Activated T-helper 1 cell treated with anti-CD3 and anti-CD28 coated beads, Interleukin-12 subunit alpha, Interleukin-12 subunit beta, Interleukin-2, Interleukin-4 antibody, amounts not matched to agents 30 ng/mL and 10 ng/mL and 1 ng/mL, durations not matched to agents 14 hours and 24 hours and 36 hours (primary cell): ENCODE data around the gene RYR2. TPM values are rescaled to one million over a fixed set of nuclear protein-coding genes. Genes with fewer than 3 reads are reported as not detected.

Experiments
- DNase-seq: peaks from one replicate; pipeline ENCODE4 v3.0.0; 2021; ENCODE audit warnings: low spot score
- H3K27ac Mint-ChIP-seq: one replicate; pipeline ENCODE4 v1.8.0; 2021; ENCODE audit warnings: mild to moderate bottlenecking, mixed read lengths
- H3K27me3 Mint-ChIP-seq: one replicate; pipeline ENCODE4 v1.8.0; 2022; ENCODE audit warnings: mild to moderate bottlenecking, moderate library complexity, mixed read lengths; ENCODE audit not compliant: insufficient read depth
- H3K36me3 Mint-ChIP-seq: one replicate; pipeline ENCODE4 v1.8.0; 2021; ENCODE audit warnings: low read depth, mixed read lengths
- H3K4me1 Mint-ChIP-seq: one replicate; pipeline ENCODE4 v1.8.0; 2021; ENCODE audit warnings: low read depth, mixed read lengths
- H3K4me3 Mint-ChIP-seq: one replicate; pipeline ENCODE4 v1.8.0; 2021; ENCODE audit warnings: mild to moderate bottlenecking, moderate library complexity, mixed read lengths
- H3K9me3 Mint-ChIP-seq: one replicate; pipeline ENCODE4 v1.8.0; 2021; ENCODE audit warnings: mixed read lengths
- intact Hi-C: fragments of 100-400 bp; cut with micrococcal nuclease; formaldehyde crosslinking; loops from one replicate; pipeline ENCODE4 v1.15.1; 2024
- total RNA-seq: library from RNA; stranded (reverse); gene quantifications from 2 replicates; pipeline ENCODE4 v1.2.3, GENCODE V29; 2022

The RYR2 gene
- total RNA-seq, 1 donor from 2014 or later = not detected

GRCh38 chr1:237650809-237651208, 608.8 kb downstream of the RYR2 start:
- no peaks in the 10 kb centered on the region for H3K4me1 Mint-ChIP-seq
- intact Hi-C loops = no loop called here

GRCh38 chr1:237655778-237656177, 613.8 kb downstream of the RYR2 start:
- no peak overlapping the region for H3K4me3 Mint-ChIP-seq

More at GRCh38 chr1:237650809-237651208, 608.8 kb downstream of the RYR2 start:
- Mint-ChIP-seq H3K9me3 (no peaks in the 10 kb centered on the region), H3K36me3 (no peaks in the 10 kb centered on the region), H3K27ac (no peak overlapping the region), H3K27me3 (no peaks in the 10 kb centered on the region), H3K4me3 (no peak overlapping the region)
- DNase-seq = no peak

GRCh38 chr1:237664348-237664747, 622.4 kb downstream of the RYR2 start:
- Mint-ChIP-seq H3K4me3 (no peak overlapping the region), H3K9me3 (no peaks in the 10 kb centered on the region), H3K27me3 (no peaks in the 10 kb centered on the region), H3K27ac (no peak overlapping the region), H3K4me1 (no peaks in the 10 kb centered on the region), H3K36me3 (no peaks in the 10 kb centered on the region)
- intact Hi-C loops = no loop called here
- no peak for DNase-seq

More at GRCh38 chr1:237655778-237656177, 613.8 kb downstream of the RYR2 start:
- intact Hi-C loops = no loop called here
- Mint-ChIP-seq H3K4me1 (no peaks in the 10 kb centered on the region), H3K27ac (no peak overlapping the region), H3K9me3 (no peaks in the 10 kb centered on the region), H3K36me3 (no peaks in the 10 kb centered on the region), H3K27me3 (no peaks in the 10 kb centered on the region)
- DNase-seq = no peak

GRCh38 chr1:237670302-237670701, 628.3 kb downstream of the RYR2 start:
- Mint-ChIP-seq H3K4me1 (no peaks in the 10 kb centered on the region), H3K27ac (no peak overlapping the region), H3K4me3 (no peak overlapping the region), H3K27me3 (no peaks in the 10 kb centered on the region), H3K36me3 (no peaks in the 10 kb centered on the region), H3K9me3 (no peaks in the 10 kb centered on the region)
- DNase-seq = no peak
- intact Hi-C loops = no loop called here

GRCh38 chr1:237671262-237671661, 629.3 kb downstream of the RYR2 start:
- no peak for DNase-seq
- intact Hi-C loops = no loop called here
- Mint-ChIP-seq H3K36me3 (no peaks in the 10 kb centered on the region), H3K27ac (no peak overlapping the region), H3K27me3 (no peaks in the 10 kb centered on the region), H3K4me1 (no peaks in the 10 kb centered on the region), H3K9me3 (no peaks in the 10 kb centered on the region), H3K4me3 (no peak overlapping the region)

GRCh38 chr1:237671935-237672334, 630.0 kb downstream of the RYR2 start:
- Mint-ChIP-seq H3K9me3 (no peaks in the 10 kb centered on the region), H3K36me3 (no peaks in the 10 kb centered on the region), H3K4me3 (no peak overlapping the region), H3K4me1 (no peaks in the 10 kb centered on the region), H3K27me3 (no peaks in the 10 kb centered on the region), H3K27ac (no peak overlapping the region)
- intact Hi-C loops = no loop called here
- no peak for DNase-seq

GRCh38 chr1:237672748-237673147, 630.8 kb downstream of the RYR2 start:
- H3K36me3 Mint-ChIP-seq = no peaks in the 10 kb centered on the region
- DNase-seq = no peak
- H3K27ac Mint-ChIP-seq = no peak overlapping the region
- no peaks in the 10 kb centered on the region for H3K9me3 Mint-ChIP-seq
- intact Hi-C loops = no loop called here
- no peak overlapping the region for H3K4me3 Mint-ChIP-seq
- H3K27me3 Mint-ChIP-seq = no peaks in the 10 kb centered on the region
- H3K4me1 Mint-ChIP-seq = no peaks in the 10 kb centered on the region

GRCh38 chr1:237673631-237674030, 631.6 kb downstream of the RYR2 start:
- H3K4me3 Mint-ChIP-seq = no peak overlapping the region
- H3K4me1 Mint-ChIP-seq = no peaks in the 10 kb centered on the region
- no peaks in the 10 kb centered on the region for H3K27me3 Mint-ChIP-seq
- H3K9me3 Mint-ChIP-seq = no peaks in the 10 kb centered on the region
- no peak for DNase-seq
- intact Hi-C loops = no loop called here
- no peaks in the 10 kb centered on the region for H3K36me3 Mint-ChIP-seq
- no peak overlapping the region for H3K27ac Mint-ChIP-seq

- Mint-ChIP-seq H3K4me1 (no peaks in the 10 kb centered on the region), H3K27ac (no peak overlapping the region), H3K27me3 (no peaks in the 10 kb centered on the region), H3K9me3 (no peaks in the 10 kb centered on the region), H3K4me3 (no peak overlapping the region), H3K36me3 (no peaks in the 10 kb centered on the region)
- no peak for DNase-seq
- intact Hi-C loops = no loop called here
Measured at GRCh38 chr1:237677979-237678378, 636.0 kb downstream of the RYR2 start.

- H3K4me1 Mint-ChIP-seq = no peaks in the 10 kb centered on the region
- no peak for DNase-seq
- intact Hi-C loops = no loop called here
- H3K27ac Mint-ChIP-seq = no peak overlapping the region
- H3K4me3 Mint-ChIP-seq = no peak overlapping the region
- H3K36me3 Mint-ChIP-seq = no peaks in the 10 kb centered on the region
- H3K27me3 Mint-ChIP-seq = no peaks in the 10 kb centered on the region
- H3K9me3 Mint-ChIP-seq = no peaks in the 10 kb centered on the region
Measured at GRCh38 chr1:237679687-237680086, 637.7 kb downstream of the RYR2 start.

- H3K27me3 Mint-ChIP-seq = no peaks in the 10 kb centered on the region
- H3K27ac Mint-ChIP-seq = no peak overlapping the region
- no peaks in the 10 kb centered on the region for H3K9me3 Mint-ChIP-seq
- no peaks in the 10 kb centered on the region for H3K4me1 Mint-ChIP-seq
- no peak for DNase-seq
- intact Hi-C loops = no loop called here
- H3K4me3 Mint-ChIP-seq = no peak overlapping the region
- no peaks in the 10 kb centered on the region for H3K36me3 Mint-ChIP-seq
Measured at GRCh38 chr1:237681210-237681609, 639.2 kb downstream of the RYR2 start.

- Mint-ChIP-seq H3K36me3 (no peaks in the 10 kb centered on the region), H3K27ac (no peak overlapping the region), H3K27me3 (no peaks in the 10 kb centered on the region), H3K4me3 (no peak overlapping the region), H3K4me1 (no peaks in the 10 kb centered on the region), H3K9me3 (no peaks in the 10 kb centered on the region)
- intact Hi-C loops = no loop called here
- DNase-seq = no peak
Measured at GRCh38 chr1:237684236-237684635, 642.3 kb downstream of the RYR2 start.

GRCh38 chr1:237685551-237685950, 643.6 kb downstream of the RYR2 start:
- intact Hi-C loops = no loop called here
- Mint-ChIP-seq H3K36me3 (no peaks in the 10 kb centered on the region), H3K27ac (no peak overlapping the region), H3K27me3 (no peaks in the 10 kb centered on the region), H3K9me3 (no peaks in the 10 kb centered on the region), H3K4me1 (no peaks in the 10 kb centered on the region), H3K4me3 (no peak overlapping the region)
- no peak for DNase-seq

- H3K27me3 Mint-ChIP-seq = no peaks in the 10 kb centered on the region
- intact Hi-C loops = no loop called here
- no peaks in the 10 kb centered on the region for H3K4me1 Mint-ChIP-seq
- no peaks in the 10 kb centered on the region for H3K36me3 Mint-ChIP-seq
- no peak for DNase-seq
- no peaks in the 10 kb centered on the region for H3K9me3 Mint-ChIP-seq
- no peak overlapping the region for H3K27ac Mint-ChIP-seq
- no peak overlapping the region for H3K4me3 Mint-ChIP-seq
Measured at GRCh38 chr1:237687804-237688203, 645.8 kb downstream of the RYR2 start.
